Astrocyte (in vitro differentiated cells and primary cell): ENCODE results near the gene SH2D3A.

Experiments
- CTCF ChIP-seq: IDR thresholded peaks from 2 replicates; pipeline ENCODE4 v1.5.1; 2011; ENCODE audit warnings: low read depth, mild to moderate bottlenecking, inconsistent platforms, low read length, moderate library complexity; ENCODE audit not compliant: insufficient read depth
- EZH2 ChIP-seq: IDR thresholded peaks from 2 replicates; pipeline ENCODE4 v1.6.1; 2012; ENCODE audit warnings: mild to moderate bottlenecking, low read length, inconsistent platforms; ENCODE audit not compliant: insufficient read depth

GRCh38 chr19:6716610-6716970, 50.6 kb downstream of the SH2D3A start:
- TF ChIP-seq EZH2 = no peak
- TF ChIP-seq CTCF = no peak
